ENCODE results near the gene PIK3C3.
A peak's percentile ranks its signal among the peaks of the same experiment; 100 is the strongest.

The PIK3C3 gene

GRCh38 chr18:41954827-41955613 lies at the start of gene PIK3C3:
Gene PIK3C3, plus strand, starts transcription at chr18:41955234. Its CDS starts 58 bp downstream, at chr18:41955292.
- H3K36me3 ChIP-seq (ENCODE audit: control insufficient read depth in 2 of 2, insufficient read depth in 2 of 2, low read length in 2 of 2): peaks cover 3 to 11% of the 10 kb centered on the region in 2 donors
- peak within 1 kb of the TSS; percentile 89 to 96 for H3K4me3 ChIP-seq (ENCODE audit: low read length in 2 of 2)
- peak within 1 kb of the TSS; percentile 84 to 92 for H3K9ac ChIP-seq (ENCODE audit: low read length in 2 of 2)
- no peaks in the 10 kb centered on the region for H3K9me3 ChIP-seq (ENCODE audit: control insufficient read depth in 2 of 2, low read length in 2 of 2)
- peak within 1 kb of the TSS; percentile 72 for H3K27ac ChIP-seq (ENCODE audit: low read length)
- no peaks in the 10 kb centered on the region for H3K27me3 ChIP-seq (ENCODE audit: control insufficient read depth in 1 of 2, insufficient read depth in 2 of 2, low read length in 2 of 2)
- H3K4me1 ChIP-seq (ENCODE audit: control insufficient read depth, insufficient read depth, low read length): no peaks in the 10 kb centered on the region

- Histone ChIP-seq H3K9ac (ENCODE audit: low read length in 2 of 2) (no peak overlapping the region), H3K4me1 (ENCODE audit: control insufficient read depth, insufficient read depth, low read length) (no peaks in the 10 kb centered on the region), H3K36me3 (ENCODE audit: control insufficient read depth in 2 of 2, insufficient read depth in 2 of 2, low read length in 2 of 2) (no peaks in the 10 kb centered on the region), H3K4me3 (ENCODE audit: low read length in 2 of 2) (no peak overlapping the region), H3K9me3 (ENCODE audit: control insufficient read depth in 2 of 2, low read length in 2 of 2) (no peaks in the 10 kb centered on the region), H3K27ac (ENCODE audit: low read length) (no peak overlapping the region), H3K27me3 (ENCODE audit: control insufficient read depth in 1 of 2, insufficient read depth in 2 of 2, low read length in 2 of 2) (no peaks in the 10 kb centered on the region)
These were observed 49.1 kb upstream of the PIK3C3 start for GRCh38 chr18:41905786-41906527.

GRCh38 chr18:41906528-41907146 lies 48.4 kb upstream of the PIK3C3 start:
- Histone ChIP-seq H3K27me3 (ENCODE audit: control insufficient read depth in 1 of 2, insufficient read depth in 2 of 2, low read length in 2 of 2) (no peaks in the 10 kb centered on the region), H3K27ac (ENCODE audit: low read length) (no peak overlapping the region), H3K4me3 (ENCODE audit: low read length in 2 of 2) (no peak overlapping the region), H3K4me1 (ENCODE audit: control insufficient read depth, insufficient read depth, low read length) (no peaks in the 10 kb centered on the region), H3K9me3 (ENCODE audit: control insufficient read depth in 2 of 2, low read length in 2 of 2) (no peaks in the 10 kb centered on the region), H3K36me3 (ENCODE audit: control insufficient read depth in 2 of 2, insufficient read depth in 2 of 2, low read length in 2 of 2) (no peaks in the 10 kb centered on the region), H3K9ac (ENCODE audit: low read length in 2 of 2) (no peak overlapping the region)

- Histone ChIP-seq H3K27ac (ENCODE audit: low read length) (no peak overlapping the region), H3K4me1 (ENCODE audit: control insufficient read depth, insufficient read depth, low read length) (no peaks in the 10 kb centered on the region), H3K27me3 (ENCODE audit: control insufficient read depth in 1 of 2, insufficient read depth in 2 of 2, low read length in 2 of 2) (no peaks in the 10 kb centered on the region), H3K9me3 (ENCODE audit: control insufficient read depth in 2 of 2, low read length in 2 of 2) (no peaks in the 10 kb centered on the region), H3K4me3 (ENCODE audit: low read length in 2 of 2) (no peak overlapping the region), H3K36me3 (ENCODE audit: control insufficient read depth in 2 of 2, insufficient read depth in 2 of 2, low read length in 2 of 2) (no peaks in the 10 kb centered on the region), H3K9ac (ENCODE audit: low read length in 2 of 2) (no peak overlapping the region)
These were observed 37.9 kb upstream of the PIK3C3 start for GRCh38 chr18:41917181-41917580.

GRCh38 chr18:41921770-41922169 lies 33.3 kb upstream of the PIK3C3 start:
- Histone ChIP-seq H3K36me3 (ENCODE audit: control insufficient read depth in 2 of 2, insufficient read depth in 2 of 2, low read length in 2 of 2) (no peaks in the 10 kb centered on the region), H3K4me3 (ENCODE audit: low read length in 2 of 2) (no peak overlapping the region), H3K27me3 (ENCODE audit: control insufficient read depth in 1 of 2, insufficient read depth in 2 of 2, low read length in 2 of 2) (no peaks in the 10 kb centered on the region), H3K9me3 (ENCODE audit: control insufficient read depth in 2 of 2, low read length in 2 of 2) (no peaks in the 10 kb centered on the region), H3K9ac (ENCODE audit: low read length in 2 of 2) (no peak overlapping the region), H3K27ac (ENCODE audit: low read length) (no peak overlapping the region), H3K4me1 (ENCODE audit: control insufficient read depth, insufficient read depth, low read length) (no peaks in the 10 kb centered on the region)

GRCh38 chr18:41922176-41922575 lies 32.9 kb upstream of the PIK3C3 start:
- Histone ChIP-seq H3K27me3 (ENCODE audit: control insufficient read depth in 1 of 2, insufficient read depth in 2 of 2, low read length in 2 of 2) (no peaks in the 10 kb centered on the region), H3K9me3 (ENCODE audit: control insufficient read depth in 2 of 2, low read length in 2 of 2) (no peaks in the 10 kb centered on the region), H3K27ac (ENCODE audit: low read length) (no peak overlapping the region), H3K4me1 (ENCODE audit: control insufficient read depth, insufficient read depth, low read length) (no peaks in the 10 kb centered on the region), H3K9ac (ENCODE audit: low read length in 2 of 2) (no peak overlapping the region), H3K4me3 (ENCODE audit: low read length in 2 of 2) (no peak overlapping the region), H3K36me3 (ENCODE audit: control insufficient read depth in 2 of 2, insufficient read depth in 2 of 2, low read length in 2 of 2) (no peaks in the 10 kb centered on the region)

GRCh38 chr18:41922841-41923240 lies 32.2 kb upstream of the PIK3C3 start:
- H3K4me1 ChIP-seq (ENCODE audit: control insufficient read depth, insufficient read depth, low read length): no peaks in the 10 kb centered on the region
- H3K36me3 ChIP-seq (ENCODE audit: control insufficient read depth in 2 of 2, insufficient read depth in 2 of 2, low read length in 2 of 2): no peaks in the 10 kb centered on the region
- H3K27ac ChIP-seq (ENCODE audit: low read length): no peak overlapping the region
- H3K9me3 ChIP-seq (ENCODE audit: control insufficient read depth in 2 of 2, low read length in 2 of 2): no peaks in the 10 kb centered on the region
- H3K27me3 ChIP-seq (ENCODE audit: control insufficient read depth in 1 of 2, insufficient read depth in 2 of 2, low read length in 2 of 2): no peaks in the 10 kb centered on the region
- no peak overlapping the region for H3K9ac ChIP-seq (ENCODE audit: low read length in 2 of 2)
- H3K4me3 ChIP-seq (ENCODE audit: low read length in 2 of 2): no peak overlapping the region

GRCh38 chr18:41923446-41923845 lies 31.6 kb upstream of the PIK3C3 start:
- Histone ChIP-seq H3K27ac (ENCODE audit: low read length) (no peak overlapping the region), H3K4me1 (ENCODE audit: control insufficient read depth, insufficient read depth, low read length) (no peaks in the 10 kb centered on the region), H3K27me3 (ENCODE audit: control insufficient read depth in 1 of 2, insufficient read depth in 2 of 2, low read length in 2 of 2) (no peaks in the 10 kb centered on the region), H3K4me3 (ENCODE audit: low read length in 2 of 2) (no peak overlapping the region), H3K9me3 (ENCODE audit: control insufficient read depth in 2 of 2, low read length in 2 of 2) (no peaks in the 10 kb centered on the region), H3K9ac (ENCODE audit: low read length in 2 of 2) (no peak overlapping the region), H3K36me3 (ENCODE audit: control insufficient read depth in 2 of 2, insufficient read depth in 2 of 2, low read length in 2 of 2) (no peaks in the 10 kb centered on the region)

- Histone ChIP-seq H3K27me3 (ENCODE audit: control insufficient read depth in 1 of 2, insufficient read depth in 2 of 2, low read length in 2 of 2) (no peaks in the 10 kb centered on the region), H3K4me1 (ENCODE audit: control insufficient read depth, insufficient read depth, low read length) (no peaks in the 10 kb centered on the region), H3K9ac (ENCODE audit: low read length in 2 of 2) (no peak overlapping the region), H3K36me3 (ENCODE audit: control insufficient read depth in 2 of 2, insufficient read depth in 2 of 2, low read length in 2 of 2) (no peaks in the 10 kb centered on the region), H3K9me3 (ENCODE audit: control insufficient read depth in 2 of 2, low read length in 2 of 2) (no peaks in the 10 kb centered on the region), H3K27ac (ENCODE audit: low read length) (no peak overlapping the region), H3K4me3 (ENCODE audit: low read length in 2 of 2) (no peak overlapping the region)
These were observed 26.5 kb upstream of the PIK3C3 start for GRCh38 chr18:41928581-41928980.

- H3K36me3 ChIP-seq (ENCODE audit: control insufficient read depth in 2 of 2, insufficient read depth in 2 of 2, low read length in 2 of 2): no peaks in the 10 kb centered on the region
- H3K4me1 ChIP-seq (ENCODE audit: control insufficient read depth, insufficient read depth, low read length): no peaks in the 10 kb centered on the region
- H3K9me3 ChIP-seq (ENCODE audit: control insufficient read depth in 2 of 2, low read length in 2 of 2): no peaks in the 10 kb centered on the region
- H3K27me3 ChIP-seq (ENCODE audit: control insufficient read depth in 1 of 2, insufficient read depth in 2 of 2, low read length in 2 of 2): no peaks in the 10 kb centered on the region
- H3K27ac ChIP-seq (ENCODE audit: low read length): no peak overlapping the region
- H3K4me3 ChIP-seq (ENCODE audit: low read length in 2 of 2): no peak overlapping the region
- H3K9ac ChIP-seq (ENCODE audit: low read length in 2 of 2): no peak overlapping the region
These were observed 22.1 kb upstream of the PIK3C3 start for GRCh38 chr18:41932899-41933298.

Measured in stomach smooth muscle (tissue), 2 donors.